ENCODE results near the gene ASGR1.
A peak's percentile ranks its signal among the peaks of the same experiment; 100 is the strongest.
"Not testable (repeated sequence)": the region's sequence is repeated elsewhere in the genome, so short reads cannot be mapped to it uniquely, and the experiment has no call there.

ASGR1 gene

DNA sequence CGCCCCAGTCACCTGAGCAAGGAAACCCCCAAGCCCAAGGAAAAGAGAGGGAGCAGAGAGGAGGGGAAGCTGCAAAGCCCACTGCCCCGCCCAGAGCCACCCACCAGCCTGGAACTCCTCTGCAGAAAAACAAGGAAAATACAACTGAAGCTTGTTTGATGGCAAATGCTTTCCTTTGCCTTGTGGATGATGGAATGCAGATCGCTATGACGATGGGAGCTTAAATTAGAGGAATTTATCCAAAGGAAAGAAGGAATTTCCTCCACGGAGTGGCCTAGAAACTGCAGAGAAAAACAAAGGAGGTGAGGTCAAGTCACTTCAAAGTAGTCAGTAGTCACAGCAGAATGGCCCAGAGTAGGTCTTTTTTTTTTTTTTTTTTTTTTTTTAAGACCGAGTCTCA is 33.1 kb downstream of the ASGR1 start:
- FAIRE-seq = no peak

DNA sequence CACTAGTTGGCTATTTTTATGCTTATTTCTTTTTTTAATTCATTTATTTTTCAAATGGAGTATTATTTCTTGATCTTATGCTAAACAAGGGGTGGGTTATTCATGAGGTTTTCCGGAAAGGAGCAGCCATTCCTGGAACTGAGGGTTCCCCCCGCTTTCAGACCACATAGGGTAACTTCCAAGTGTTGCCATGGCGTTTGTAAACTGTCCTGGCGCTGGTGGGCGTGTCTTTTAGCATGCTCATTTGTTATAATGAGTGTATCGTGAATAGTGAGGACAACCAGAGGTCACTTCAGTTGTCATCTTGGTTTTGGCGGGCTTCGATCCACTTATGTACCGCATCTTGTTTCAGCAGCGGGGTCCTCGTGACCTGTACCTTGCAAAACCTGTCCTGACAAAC is 35.0 kb downstream of the ASGR1 start:
- no peak for FAIRE-seq

DNA sequence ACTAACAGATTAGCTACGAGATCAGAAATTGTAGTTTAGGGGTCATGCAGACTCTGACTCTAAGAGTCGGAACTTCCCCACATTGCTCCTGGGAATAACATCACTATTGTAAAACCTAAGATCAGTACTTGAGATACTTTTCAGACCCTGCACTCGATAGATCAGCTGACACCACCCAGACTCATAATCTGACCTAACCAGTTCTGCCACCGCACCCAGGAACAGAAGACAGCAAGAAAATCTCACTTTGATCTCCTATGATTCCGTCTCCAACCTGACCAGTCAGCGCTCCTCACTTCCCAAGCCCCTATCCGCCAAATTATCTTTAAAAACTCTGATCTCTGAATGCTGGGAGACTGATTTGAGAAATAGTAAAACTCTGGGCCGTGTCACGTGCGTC is 37.3 kb downstream of the ASGR1 start:
- FAIRE-seq = no peak

DNA sequence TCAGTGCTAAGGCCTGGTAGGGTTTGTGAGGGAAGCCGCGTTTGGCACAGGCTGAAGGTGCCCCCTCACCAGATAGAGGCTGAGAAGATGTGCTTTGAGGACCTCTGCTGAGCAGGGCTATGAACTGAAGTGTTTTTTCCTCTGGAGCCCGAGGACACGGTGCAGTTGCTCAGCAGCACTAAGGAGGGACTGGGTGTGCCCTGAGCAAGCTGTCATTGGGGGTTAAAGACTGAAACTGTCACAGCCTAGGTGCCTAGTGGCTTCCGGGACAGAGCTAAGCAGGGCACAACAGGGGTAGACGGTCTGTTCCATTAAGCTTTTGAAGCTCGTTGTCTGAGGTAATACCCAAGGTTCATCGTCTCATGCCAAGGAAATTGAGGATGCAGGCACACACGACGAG is 39.8 kb downstream of the ASGR1 start:
- no peak for FAIRE-seq

DNA sequence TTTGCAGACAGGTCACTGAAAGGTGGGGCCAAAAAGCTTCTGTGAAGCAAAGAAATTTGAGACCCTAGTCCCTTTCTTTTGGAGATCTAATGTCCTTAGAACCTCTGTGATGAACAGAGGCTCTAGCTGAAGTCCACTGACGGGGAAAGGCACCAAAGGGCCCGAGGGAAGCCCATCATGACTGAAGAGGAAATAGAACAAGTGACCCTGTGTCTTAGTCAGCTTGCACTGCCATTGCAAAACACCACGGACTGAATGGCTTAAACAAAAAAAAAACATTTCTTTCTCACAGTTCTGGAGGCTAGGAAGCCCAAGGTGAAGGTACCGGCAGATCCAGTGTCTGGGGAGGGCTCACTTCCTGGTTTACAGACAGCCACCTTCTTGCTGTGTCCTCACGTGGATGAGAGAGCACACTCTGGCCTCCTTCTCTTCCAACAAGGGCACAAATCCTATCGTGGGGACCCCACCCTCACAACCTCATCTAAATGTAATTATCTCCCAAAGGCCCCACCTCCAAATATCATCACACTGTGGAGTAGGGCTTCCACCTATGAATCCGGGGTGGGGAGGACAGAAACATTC is 40.3 kb downstream of the ASGR1 start:
- FAIRE-seq = no peak

DNA sequence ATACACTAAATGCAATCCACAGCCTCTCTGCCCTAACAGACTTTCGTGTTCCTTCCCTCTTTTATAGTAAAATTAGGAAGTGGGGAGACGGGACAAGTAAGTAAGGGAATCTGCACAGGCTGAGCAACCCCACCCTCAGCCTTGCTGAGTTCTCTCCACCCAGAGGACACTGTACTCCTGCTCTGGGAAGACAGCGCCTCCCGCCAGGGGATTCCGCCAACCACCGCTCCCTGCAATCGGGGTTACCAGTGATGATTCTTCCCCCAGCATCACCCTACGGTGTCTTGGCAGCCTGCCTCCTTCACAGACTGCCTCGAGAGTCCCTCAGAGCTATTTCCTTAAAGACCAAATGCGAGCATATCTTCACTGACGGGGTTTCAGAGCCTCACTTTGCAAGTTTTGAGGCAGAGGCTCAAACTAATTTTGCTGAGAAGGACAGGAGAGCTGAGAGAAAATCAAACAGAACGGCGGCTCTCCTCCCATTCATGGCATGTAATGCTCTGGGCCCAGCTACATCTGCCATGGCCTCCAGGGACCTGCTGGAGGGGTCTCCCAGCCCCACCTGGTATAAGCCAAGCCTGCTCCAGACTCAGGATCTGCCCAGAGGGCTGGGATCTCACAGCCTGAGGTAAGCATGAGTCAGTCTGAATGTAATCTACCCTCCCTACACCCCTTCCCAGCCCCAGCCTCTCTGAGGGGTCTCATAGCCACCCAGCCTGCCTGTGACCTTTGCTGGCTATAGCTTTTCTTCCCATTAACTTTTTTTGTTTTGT is 41.8 kb downstream of the ASGR1 start:
- FAIRE-seq = no peak

DNA sequence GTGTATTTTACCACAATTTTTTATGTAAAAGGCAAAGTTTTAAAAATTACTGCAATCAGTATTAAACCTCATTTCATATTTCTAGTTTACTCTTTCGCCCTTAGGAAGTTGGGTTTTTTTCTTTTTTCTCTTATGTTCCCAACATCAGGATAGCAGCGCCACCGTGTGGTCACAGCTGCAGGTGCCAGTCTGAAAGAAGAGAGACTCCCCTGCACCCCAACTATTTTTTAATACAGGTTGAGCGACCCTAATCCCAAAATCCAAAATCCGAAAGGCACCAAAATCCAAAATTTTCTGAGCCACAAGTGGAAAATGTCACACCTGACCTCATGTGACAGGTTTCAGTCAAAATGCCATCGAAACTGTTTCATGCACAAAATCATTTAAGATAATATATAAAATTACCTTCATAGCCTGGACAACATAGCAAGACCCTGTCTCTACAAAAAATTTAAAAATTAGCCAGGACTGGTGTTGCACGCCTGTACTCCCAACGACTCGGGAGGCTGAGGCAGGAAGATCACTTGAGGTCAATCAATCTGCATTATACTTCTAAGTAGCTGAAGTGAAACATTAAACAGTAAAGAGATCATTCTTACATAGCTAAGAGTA is 42.8 kb downstream of the ASGR1 start:
- peak; percentile 91 for FAIRE-seq

DNA sequence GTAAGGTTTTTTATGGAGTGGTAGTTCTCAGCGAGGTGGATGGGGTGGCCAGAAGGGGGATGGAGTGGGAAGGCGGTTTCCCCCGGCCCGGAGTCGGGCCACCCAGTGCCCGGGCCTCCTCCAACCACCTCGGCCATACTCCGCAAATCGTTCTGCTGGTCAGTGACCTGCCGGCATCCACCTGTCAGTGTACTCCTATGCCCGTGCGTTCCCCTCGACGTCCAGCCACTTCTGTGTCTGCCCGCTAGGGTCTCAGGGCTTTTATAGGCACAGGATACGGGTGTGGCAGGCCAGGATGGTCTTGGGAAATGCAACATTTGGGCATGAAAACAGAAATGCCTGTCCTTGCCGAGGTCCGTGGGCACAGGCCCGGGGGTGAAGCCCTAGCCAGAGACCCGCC is 45.3 kb downstream of the ASGR1 start:
- no peak for FAIRE-seq

DNA sequence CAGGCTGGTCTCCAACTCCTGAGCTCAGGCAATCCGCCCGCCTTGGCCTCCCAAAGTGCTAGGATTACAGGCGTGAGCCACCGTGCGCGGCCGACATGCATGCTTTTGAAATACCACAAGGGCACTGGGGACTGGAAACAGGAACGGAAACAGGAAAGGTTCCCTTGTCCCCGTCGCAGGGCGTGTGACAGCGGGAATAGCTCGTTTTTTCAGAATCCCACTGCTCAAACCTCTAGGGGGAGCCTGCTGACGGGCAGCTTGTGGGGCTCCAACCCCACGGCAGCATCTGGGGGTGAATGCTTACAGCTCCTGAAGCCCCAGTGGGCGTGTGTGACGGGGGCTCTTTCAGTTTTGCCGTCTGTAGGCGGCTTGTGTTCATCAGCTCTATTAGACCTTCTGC is 45.7 kb downstream of the ASGR1 start:
- FAIRE-seq = no peak

DNA sequence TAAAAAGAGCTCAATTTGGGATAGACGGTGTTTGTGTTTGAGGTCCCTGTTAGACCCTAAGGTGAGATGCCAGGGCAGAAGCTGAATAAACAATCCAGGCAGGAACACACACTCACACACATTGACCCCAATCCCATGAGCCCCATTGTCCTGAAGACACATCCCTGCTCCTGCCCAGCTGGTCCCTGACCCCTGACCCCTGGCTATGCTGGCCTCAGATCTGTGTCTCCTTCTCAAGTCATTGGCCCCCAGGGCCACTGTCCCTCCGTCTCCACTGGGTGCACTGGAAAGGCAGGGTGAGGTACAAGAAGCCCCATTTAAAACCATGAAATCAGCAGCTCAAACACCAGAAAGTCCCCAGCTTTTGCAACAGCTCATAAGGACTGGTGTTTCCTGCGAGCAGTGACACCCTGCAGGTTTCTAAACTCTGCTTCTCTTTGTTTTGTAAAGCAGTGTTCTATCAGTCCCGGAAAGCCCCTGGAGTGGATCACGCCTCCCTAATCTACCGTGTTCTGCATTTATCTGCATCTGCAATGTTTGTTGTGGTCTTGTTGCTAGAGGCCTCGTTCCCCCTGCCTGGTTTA is 46.6 kb downstream of the ASGR1 start:
- FAIRE-seq = no peak

DNA sequence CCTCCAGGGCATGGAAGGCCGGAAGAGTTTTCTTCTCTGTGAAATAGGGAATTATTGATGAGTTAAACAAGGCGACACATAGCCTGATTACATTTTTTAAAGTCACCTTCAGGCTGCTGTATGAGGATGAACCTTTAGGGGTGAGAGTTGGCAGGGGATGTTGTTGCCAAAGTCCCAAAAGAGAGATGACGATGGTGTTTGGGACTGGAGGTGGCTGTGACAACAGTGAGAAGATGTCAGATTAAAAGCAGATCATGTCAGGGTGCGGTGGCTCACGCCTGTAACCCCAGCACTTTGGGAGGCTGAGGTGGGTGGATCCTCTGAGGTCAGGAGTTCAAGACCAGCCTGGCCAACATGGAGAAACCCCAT is 47.8 kb downstream of the ASGR1 start:
- no peak for FAIRE-seq

DNA sequence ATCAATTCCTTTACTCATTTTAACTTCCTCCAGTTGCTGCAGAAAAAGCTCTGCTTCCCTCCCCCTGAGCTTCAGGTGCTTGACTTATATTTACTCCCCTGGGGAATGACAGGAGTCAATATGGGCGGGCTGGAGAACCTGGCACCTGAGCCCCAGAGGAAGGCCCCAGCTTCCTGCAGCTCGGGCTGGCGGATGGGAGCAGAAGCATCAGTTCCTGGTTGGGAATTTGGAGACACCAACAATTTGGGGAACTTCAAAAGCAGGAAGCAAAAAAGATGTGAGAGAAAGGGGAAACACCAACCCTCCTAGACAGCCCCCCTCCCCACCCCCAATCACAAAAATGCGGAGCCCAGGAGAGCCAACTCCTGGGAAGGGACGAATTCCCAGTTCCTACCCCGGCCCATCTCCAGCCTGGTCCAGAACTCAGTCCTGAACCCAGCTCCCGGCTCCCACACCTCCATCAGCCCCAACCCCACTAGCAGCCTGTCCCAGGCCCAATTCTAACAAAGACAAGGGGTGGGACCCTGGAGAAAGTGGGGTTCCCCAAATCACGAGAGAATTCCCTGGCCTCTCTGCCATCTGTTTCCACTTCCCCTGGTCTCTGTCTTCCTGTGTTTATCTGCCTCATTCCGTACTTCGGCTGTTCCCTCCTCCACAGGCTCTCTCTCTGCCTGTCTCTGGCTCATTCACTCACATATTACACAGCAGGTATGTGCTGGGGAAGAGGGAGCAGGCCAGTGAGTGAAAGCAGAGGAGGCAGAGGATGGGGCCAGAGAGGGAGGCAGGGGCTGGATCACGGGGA is 48.3 kb downstream of the ASGR1 start:
- no peak for FAIRE-seq

DNA sequence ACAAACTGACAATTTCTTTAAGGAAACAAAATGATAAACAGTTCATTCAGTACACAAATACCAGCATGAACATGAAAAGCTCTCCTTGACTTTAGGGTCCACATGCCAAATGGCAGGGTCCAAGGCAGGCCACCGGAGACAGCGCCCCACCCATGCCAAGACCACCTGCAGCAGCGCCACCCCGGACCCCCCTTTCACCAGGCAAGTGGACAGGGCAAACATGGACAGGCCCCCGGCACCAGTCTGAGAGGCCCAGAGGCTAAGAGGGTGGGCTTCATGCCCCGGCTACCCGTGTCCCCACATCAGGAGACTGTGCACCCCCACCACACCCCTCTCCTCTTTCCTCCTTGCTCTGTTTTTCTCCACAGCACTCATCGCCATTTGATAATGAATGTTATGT is 49.9 kb downstream of the ASGR1 start:
- FAIRE-seq = no peak

DNA sequence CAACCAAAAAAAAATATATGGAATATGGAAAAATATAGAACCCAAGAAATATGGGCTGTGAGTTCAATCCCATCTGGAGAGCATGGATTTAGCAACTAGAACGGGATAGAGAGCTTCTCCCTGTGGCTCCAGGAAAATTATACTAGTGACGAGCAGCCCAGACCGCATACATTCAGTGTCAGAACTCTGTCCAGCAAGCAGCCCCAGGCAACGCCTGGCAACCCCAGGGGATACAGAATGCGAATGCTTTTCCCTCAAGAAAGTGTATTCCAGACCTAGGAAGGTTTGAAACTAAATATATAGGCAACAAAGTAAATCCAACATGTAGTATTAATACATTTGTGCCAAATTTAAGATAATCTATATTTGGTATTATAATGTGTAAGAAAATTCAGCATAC is 51.0 kb downstream of the ASGR1 start:
- FAIRE-seq = no peak

DNA sequence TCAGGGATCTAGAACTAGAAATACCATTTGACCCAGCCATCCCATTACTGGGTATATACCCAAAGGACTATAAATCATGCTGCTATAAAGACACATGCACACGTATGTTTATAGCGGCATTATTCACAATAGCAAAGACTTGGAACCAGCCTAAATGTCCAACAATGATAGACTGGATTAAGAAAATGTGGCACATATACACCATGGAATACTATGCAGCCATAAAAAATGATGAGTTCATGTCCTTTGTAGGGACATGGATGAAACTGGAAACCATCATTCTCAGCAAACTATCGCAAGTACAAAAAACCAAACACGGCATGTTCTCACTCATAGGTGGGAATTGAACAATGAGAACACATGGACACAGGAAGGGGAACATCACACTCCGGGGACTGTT is 51.7 kb downstream of the ASGR1 start:
- not testable (repeated sequence) for FAIRE-seq

DNA sequence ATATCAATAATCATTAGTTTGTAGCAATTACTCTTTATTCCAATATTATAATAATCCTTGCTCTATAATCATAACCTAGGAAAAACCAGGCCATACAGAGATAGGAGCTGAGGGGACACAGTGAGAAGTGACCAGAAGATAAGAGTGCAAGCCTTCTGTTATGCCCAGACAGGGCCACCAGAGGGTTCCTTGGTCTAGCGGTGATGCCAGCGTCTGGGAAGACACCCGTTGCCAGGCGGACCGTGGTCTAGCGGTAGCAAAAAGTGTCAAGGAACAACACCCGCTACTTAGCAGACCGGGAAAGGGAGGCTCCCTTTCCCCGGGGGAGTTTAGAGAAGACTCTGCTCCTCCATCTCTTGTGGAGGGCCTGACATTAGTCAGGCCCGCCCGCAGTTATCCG is 52.8 kb downstream of the ASGR1 start:
- FAIRE-seq = not testable (repeated sequence)

DNA sequence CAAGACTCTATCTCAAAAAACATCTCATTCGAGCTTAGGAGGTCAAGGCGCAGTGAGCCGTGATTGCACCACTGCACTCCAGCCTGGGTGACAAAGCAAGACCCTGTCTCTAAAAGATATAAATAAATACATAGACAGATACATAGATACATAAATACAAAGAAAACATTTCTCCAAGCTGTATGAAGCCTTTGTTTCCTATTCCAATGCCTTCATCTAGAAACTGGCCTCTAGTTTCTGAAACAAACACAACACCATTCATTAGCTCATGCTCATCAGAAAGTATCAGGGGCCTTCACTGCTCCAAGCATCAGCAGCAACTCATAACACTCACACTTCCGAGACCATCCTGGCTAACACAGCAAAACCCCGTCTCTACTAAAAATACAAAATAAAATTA is 54.2 kb downstream of the ASGR1 start:
- FAIRE-seq = no peak

DNA sequence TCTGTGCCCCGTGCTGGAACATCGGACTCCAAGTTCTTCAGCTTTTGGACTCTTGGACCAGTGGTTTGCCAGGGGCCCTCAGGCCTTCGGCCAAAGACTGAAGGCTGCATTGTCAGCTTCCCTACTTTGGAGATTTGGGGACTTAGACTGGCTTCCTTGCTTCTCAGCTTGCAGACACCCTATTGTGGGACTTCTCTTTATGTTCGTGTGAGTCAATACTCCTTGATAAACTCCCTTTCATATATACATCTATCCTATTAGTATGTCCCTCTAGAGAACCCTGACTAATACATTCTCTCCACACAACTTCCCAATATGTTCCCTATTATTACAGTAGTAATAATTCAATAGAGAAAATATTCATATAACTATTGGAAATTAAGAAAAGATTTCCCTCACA is 55.3 kb downstream of the ASGR1 start:
- no peak for FAIRE-seq
